Fibroblast of gingiva (primary cell): ENCODE measurements around the gene TSPAN5.
A peak's percentile ranks its signal among the peaks of the same experiment; 100 is the strongest.
"Not testable (repeated sequence)": the region's sequence is repeated elsewhere in the genome, so short reads cannot be mapped to it uniquely, and the experiment has no call there.

Experiments
- DNase-seq: peaks from one replicate; pipeline ENCODE4 v3.0.0-alpha.2; 2011; ENCODE audit warnings: low read depth

TSPAN5 gene

DNA sequence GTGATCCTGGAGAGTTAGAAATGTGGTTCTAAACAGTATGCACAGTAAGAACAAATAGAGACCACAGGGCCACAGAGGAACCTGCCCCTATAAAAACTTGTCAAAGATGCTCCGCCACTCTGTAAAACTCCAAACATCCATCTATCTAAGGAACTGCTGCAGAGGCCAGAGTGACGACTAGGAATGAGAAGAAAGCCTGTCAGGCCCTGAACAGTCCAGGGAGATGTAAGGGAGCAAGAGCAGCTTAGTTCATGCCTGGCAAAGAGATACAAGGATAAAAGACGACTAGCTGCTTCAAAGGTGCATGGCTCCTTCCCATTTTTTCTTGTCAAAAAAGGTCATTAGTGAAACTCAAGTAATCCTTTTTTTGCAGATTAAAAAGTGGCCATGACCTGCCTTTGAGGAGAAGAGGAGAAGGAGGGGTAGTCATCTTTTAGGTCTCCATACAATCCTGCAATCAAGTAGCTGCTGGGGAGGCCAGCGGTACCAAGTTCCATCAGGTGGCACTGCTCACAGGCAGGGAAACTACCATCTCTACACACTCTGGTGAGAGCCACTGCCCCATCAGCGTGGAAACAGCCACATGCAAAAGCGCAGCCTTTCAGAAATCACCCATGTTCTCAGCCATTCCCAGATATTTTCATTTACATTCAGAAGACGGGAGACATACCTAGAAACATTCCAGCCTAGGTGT, 162.1 kb downstream of the TSPAN5 start:
- no peak for DNase-seq

DNA sequence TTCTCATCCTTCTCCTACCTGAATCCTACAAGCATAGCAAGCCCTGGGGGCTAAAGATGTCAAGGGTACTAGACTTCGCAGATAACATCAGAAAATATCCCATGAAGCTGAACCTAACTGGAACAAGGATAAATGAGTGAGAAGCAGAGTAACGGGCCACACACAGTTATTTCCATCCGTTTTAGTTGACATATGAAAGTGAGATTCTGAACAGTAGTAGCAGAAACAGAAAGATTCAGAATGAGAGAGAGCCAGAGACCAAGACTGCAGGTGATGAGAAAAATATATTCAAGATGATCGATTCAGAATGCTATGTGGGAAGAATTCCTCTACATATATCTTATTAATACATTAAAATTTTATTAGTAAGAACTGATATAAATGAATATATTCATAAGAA, 165.1 kb downstream of the TSPAN5 start:
- no peak for DNase-seq

DNA sequence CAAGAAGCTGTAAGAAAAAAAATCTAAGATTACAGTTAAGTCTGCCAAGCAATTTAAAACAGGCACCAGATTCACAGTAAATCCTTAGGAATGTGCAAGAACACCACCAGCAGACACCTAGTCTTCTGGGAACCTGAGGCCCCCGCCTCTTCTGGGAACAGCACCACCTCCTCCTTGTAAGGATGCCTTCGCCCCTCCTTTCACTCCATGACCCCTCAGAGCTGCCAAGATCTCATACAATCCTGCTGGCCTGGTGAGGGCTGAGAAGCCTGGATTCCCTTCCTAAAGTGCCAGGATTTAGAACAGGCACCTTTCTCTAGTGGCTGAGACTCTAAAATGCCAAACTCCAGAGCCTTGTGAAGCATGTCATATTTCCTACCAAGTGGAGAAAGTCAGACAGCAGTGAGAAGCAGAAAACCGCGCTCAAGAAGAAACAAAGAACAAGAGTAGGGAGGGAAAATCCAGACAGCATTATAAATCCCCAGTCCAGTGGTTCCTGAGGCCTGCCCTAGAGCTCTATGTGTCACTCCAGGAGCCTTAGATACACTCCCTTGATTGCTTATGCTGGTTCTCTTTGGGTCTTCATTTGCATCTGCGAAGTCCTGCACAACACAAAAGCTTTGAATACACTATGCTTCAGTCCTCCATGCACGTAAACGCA, 166.4 kb downstream of the TSPAN5 start:
- peak; percentile 56 for DNase-seq

DNA sequence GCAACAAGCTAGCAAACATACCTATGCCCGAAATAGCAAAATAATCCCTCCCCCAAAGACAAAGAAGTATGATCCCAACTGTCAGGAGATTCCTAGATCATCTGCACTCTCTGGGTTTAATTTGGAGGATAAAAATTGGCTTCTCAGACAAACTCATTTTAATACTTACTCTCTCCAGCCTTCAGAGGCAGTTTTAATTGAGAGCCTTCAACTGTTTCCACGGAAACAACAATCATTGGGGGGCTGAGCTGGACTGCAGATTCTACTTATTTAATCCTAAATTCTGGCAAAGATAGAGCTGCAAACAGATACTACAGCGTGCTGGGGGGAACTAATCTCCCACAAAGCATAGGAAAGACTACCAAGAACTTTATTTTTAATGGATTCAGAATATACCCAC, 168.2 kb downstream of the TSPAN5 start:
- DNase-seq, result no peak

DNA sequence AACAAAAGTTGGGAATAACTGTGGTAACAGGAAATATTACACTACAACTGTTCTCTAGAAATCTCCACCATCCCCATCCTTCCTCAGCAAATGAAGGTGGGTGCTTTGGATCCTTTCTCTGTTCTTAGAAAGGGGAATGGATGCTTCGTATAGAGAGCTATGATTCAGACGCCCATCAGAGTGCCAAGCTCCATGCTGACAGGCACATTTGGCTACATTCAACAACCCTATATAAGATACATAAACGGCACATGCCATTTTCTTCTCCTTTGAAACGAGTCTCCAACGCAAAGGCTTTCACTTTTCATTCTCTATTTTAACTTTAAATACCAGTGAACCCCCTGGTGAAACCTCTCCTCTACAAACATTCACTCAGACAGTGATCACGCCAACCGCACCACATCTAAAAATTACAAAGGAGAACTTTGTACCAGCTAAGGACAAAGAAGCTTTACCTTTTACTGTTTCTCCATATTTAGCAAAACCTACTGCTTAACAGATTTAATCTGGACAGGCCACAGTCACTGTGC, 172.5 kb downstream of the TSPAN5 start:
- no peak for DNase-seq

DNA sequence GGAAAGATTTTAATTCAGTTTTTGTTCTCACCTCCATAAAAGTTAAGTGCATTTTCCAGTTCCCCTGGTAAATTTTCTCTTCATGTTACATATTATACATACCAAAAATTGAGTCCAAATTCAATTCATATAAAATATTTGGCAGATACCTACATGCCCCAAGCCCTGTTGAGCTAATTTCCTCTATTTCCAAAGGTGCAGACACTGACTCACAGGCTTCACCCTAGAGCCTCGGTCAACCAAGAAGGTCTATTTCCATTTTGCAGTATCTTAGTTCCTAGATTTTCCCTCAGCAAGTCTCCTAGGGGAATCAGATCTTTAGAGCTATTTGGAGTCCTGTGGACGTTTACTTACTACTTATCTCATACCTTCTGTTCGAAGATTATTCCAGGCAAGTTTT, 174.4 kb downstream of the TSPAN5 start:
- no peak for DNase-seq

DNA sequence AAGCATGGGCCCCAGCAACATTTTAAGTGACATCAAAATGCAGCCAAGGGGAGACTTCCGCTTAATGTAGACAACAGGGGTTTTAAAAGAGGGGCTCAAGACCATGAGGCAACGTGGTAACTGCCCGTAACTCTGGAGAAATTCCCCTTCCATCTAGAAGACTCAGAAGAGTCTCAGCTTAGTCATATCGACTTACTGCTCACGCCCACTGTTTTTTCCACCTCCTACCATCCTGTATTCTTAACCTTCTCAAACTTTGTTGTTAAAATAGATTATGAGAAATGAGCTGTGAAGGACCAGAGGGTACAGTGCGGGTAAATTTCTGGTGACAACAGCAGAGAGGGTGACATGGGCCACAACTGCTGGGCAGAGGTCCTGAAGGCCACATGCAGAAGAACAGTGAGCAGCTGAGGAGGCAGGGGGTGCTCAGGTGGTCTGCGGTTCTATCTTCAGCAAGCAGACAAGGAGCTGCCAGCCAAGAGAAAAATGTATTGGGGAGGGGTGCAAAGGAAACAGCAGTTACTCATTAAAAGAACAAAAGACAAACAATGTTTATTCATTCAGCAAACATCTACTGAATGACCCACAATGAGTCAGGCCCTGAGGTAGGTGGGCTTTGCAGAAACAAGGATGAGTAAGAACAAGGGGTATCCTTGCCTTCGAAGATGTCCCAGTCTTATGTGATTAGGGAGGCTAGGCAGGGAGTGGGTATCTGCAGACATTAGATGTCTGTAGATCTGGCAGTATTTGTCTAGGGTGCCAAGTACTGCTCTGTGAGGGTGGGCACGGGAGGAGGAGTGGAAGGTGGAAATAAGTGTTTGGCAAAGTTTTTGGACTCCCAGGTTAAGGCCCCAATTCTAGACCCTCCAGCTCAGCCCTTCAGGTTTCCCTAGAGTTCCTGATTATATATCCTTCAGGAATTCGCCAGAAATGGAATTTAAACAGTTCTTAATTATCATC, 175.3 kb downstream of the TSPAN5 start:
- no peak for DNase-seq

DNA sequence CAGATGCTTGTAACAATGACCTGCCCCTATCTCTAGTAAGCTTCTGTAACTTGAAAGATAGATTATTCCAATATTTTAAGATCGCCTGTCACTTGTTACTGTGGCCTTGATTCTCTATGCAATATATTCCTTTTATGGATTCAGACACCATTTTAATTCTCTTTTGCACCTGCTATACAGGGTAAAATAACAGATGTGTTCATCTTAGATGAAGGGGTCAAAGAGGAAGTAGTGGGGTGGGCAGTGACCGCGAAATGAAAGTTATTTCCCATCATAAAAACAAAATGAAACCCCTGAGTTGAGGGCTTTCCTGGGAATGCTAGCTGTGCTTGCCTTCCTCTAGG, 175.9 kb downstream of the TSPAN5 start:
- DNase-seq, result no peak

DNA sequence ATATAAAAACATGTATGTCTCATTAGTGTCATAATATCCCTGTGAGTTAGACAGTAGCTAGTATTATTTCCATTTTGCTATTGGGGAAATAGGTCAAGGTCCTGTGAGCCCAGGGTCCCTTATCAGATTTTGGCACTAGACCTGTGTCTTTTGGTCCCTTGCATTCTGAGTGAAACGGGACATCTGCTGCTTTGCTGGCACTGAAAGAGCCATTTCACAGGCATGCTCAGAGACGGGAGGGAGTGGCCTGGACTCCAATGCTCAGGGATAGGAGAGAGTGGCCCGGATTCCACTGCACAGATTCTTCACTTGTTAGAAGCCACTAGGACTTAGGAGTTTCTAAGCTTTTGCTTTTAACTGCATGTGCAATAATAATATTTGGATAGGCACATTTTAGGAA, 177.2 kb downstream of the TSPAN5 start:
- peak; percentile 21 for DNase-seq

DNA sequence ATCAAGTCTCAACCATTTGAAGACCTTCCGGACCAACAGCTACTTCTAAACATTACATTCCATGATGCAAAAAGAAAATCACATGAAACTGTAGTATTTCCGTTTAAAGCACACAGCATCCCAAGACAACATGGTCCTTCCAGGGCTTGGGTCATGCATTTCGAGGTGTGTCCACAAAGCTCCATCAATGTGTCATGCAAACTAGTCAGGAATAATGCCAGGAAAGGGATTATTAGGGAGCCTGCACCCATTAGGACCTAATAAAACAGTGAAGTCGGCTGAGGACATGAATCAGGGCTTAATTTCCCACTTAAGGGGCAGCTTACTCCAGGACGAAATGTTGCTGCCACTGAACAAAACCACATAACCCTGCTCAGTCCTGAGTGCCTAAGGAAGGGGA, 177.9 kb downstream of the TSPAN5 start:
- DNase-seq, result no peak

DNA sequence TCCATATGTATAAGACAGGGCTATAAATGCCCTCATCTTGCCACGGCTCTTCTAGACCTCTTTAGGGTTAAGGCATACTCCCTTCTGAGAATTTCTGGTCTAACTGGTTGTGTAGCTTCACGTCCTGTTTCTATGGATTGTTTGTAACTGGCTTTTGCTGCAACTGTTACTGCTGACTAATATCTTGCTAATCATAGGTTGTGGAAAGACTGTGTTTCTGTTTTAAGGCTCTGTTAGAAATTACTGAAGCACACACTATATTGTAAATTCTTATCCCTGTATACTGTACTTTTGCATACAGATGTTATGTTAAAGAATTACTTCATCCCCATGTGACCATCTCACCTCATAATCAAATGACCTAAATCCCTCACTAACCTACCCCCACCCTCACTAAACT, 178.8 kb downstream of the TSPAN5 start:
- DNase-seq, result not testable (repeated sequence)

DNA sequence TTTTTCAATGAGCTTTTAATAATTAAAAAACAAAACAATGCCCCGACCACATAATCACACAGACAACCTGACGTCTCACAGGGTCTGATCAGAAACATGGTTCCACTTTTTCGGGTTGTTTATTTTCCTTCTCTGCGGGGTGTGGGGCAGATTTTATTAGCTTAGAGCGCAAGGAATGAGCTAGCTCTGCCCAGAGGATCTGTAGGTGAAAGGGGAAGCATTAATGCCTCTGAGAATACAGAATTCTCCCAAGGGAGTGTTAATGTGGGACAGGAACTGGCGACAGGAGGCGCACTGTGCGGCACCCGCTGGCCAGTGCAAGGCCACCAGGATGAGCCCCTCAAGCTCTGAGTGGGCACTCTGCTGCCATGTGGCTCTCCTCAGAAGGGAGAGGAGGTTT, 181.5 kb downstream of the TSPAN5 start:
- no peak for DNase-seq

DNA sequence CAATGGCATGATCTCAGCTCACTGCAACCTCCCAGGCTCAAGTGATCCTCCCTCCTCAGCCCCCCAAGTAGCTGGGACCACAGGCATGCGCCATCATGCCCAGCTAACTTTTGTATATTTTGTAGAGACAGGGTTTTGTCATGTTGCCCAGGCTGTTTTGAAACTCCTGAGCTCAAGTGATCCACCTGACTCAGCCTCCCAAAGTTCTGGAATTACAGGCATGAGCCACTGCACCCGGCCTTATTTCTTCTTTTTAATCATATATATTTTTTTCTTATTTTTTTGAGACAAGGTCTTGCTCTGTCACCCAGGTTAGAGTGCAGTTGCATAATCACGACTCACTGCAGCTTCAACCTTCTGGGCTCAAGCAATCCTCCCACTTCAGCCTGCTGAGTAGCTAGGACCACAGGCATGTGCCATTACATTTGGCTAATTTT, 184.0 kb downstream of the TSPAN5 start:
- peak; percentile 91 for DNase-seq

DNA sequence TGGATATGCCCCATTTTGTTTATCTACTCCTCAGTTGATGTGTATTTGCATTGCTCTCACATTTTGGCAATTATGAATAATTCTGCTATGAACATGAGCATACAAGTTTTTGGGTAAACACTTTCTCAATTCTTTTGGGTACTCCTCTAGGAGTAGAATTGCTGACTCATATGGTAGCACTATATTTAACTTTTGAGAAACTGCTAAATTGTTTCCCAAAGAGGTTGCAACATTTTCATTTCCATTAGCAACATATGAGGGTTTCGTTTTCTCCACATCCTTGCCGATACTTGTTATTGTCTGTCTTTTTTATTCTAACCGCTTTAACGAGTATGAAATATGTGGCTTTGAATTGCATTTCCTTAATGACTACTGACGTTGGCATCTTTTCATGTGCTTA, 185.4 kb downstream of the TSPAN5 start:
- peak; percentile 82 for DNase-seq

DNA sequence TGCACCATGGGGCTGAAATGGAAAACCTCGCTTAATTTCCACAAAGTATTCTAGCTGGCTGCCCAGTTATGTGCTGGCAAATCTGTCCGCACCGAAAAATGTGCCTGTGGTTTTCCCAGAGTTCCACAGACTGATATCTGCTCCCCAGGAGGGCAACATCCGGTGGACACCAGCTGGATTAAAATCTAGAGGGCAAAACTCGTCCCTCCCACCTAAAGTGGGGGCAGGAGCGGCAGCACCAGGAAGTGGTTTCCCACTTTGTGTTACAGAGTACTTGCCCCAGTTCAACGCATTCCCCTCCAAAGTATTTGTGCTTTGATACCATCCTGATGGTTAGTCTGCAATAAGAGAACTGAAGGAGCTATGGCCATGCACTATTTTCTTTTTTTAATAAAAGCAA, 187.6 kb downstream of the TSPAN5 start:
- peak; percentile 75 for DNase-seq

DNA sequence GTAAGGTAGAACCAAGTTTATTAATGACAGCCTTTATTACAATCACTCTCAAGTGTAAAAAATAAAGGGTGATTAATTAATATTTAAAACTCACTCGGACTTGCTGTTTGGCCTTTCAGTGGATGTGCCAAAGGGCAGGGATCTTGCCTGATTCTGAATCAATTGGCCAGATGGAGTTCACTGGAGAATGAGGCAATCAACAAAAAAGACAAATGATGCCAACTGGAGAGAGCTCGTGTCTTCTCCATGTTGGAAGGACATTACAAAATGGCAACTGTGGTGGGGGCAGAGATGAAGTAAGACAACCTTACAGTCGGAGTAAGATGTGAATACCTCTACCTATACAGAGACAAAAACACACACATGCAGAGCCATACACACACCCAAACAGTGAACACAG, 188.0 kb downstream of the TSPAN5 start:
- DNase-seq, result peak; percentile 52

DNA sequence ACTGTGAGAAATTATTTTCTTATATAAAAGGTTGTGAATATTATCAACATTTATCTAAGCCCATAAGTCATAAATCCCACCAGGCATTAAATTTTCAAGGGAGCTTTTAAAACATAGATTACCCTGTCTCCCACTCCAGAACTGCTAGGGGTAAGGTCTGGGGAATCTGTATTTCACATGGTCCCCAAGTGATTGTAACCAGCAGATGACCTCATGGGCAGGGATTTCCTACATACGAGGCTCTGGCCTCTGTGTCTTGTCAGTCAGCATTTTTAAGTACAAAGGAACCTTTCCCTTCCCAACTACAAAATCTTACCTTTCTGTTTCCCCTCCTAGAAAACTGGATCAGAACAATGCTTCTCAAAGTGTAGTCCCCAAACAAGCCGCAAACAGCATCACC, 188.6 kb downstream of the TSPAN5 start:
- DNase-seq, result no peak

DNA sequence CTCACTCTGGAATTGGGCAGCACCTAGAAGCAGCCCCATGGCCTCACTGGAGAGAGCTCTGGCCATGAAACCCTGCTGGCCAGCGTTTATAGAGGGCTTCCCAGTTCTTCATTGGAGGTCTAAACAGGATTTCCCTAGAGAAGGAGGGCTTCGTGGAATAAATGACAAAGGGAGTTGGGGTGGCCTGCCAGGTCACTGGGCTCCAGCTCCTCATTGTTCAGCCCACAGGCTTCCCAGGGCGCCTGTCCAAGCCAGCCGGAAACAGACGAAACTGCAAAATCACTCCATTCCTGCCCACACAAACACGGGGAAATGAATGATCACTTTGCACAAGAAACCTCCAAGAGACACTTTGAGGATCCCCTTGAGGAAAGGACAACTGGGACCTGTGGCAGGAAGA, 189.7 kb downstream of the TSPAN5 start:
- peak; percentile 50 for DNase-seq

DNA sequence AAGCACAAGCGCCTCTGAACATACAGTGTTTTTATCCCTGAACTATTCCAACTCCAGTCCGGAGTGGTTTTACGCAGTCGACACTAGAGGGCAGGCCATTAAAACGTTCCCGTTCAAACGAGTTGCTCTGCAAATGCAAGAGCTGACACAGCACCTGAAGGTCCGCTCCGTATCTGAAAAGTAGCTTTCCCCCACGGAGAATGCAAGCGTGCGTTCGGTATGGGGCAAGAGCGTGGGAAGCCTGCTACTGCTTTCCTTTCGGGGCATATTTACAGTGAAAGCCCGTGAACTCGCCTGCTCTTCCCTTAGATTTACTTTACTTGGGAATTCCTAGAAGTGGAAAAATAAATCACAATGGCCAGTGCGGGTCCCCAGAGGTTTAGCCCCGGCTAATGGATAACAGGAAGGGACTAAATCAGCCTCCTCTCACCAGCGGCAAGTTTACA, 190.8 kb downstream of the TSPAN5 start:
- DNase-seq, result peak; percentile 91

DNA sequence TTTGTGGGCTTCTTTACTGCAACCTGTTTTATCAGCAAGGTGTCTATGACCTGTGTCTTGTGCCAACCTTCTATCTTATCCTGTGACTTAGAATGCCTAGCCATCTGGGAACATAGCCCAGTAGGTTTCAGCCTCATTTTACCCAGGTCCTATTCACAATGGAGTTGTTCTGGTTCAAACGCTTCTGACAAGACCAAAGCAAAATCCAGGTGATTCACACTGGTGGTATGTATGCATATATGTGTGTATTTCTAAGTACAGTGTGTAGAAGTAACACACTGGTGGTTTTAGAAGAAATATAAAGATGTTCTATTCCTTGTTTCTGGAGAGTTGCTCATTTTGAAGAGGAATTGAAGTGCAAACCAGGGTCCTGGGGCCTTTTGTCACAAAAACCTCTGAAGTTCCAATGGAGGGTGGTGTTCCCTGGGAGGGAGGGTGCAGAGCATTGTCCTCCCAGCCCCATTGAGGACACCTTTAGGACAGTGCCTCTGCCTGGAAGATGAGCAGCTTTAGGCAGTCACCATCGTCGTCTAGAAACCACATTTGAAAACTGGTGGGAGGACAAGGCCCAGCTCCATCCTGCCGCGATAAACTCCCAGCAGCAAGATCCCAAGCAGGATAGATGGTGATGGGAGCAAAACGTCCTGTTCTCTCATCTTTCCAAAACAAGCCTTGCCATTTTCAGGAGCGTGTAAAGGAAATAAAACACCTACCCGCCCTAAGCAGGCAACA, 191.4 kb downstream of the TSPAN5 start:
- no peak for DNase-seq

DNA sequence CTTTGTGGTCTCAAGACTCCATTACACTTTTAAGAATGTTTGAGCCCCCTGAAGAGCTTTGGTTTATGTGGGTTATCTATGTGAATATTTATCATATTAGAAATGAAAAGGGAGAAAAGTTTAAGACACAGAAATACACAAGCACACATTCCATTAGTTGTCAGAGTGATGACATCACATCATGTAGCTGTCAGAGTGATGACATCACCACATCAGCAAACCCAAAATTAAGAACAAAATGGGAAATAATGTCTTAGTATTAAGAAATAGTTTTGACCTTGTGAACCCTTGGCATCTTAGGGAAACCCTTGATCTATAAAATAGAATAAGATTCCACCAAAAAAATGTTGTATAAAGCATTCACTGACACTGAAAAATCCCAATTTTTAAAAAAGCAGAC, 195.9 kb downstream of the TSPAN5 start:
- DNase-seq, result no peak
